CD4-positive, alpha-beta T cell treated with Interleukin-1 beta for 1 hour (primary cell): ENCODE measurements around the gene TMEM232.

Experiments used
- DNase-seq, 2 donors: peaks; one replicate each; pipeline ENCODE4 v3.0.0-alpha.2; 2020 to 2022

TMEM232 gene

GRCh38 chr5:110383231-110383630 lies 343.2 kb downstream of the TMEM232 start:
- DNase-seq: no peak

GRCh38 chr5:110377943-110378342 lies 348.5 kb downstream of the TMEM232 start:
- DNase-seq: no peak

- DNase-seq: no peak
These were observed 349.1 kb downstream of the TMEM232 start for GRCh38 chr5:110377361-110377760.

GRCh38 chr5:110376281-110376951 lies 350.1 kb downstream of the TMEM232 start:
- DNase-seq: no peak

- no peak for DNase-seq
These were observed 354.8 kb downstream of the TMEM232 start for GRCh38 chr5:110371725-110372041.

- DNase-seq: no peak
These were observed 355.3 kb downstream of the TMEM232 start for GRCh38 chr5:110371011-110371724.
